Gastrocnemius medialis (tissue), 4 donors: Measurements from ENCODE around the gene ASTN2. TPM values are rescaled to one million over a fixed set of nuclear protein-coding genes. Genes with fewer than 3 reads are reported as not detected.

Experiments used
- ATAC-seq, 2 donors: fragments of 150-250 bp; one replicate each; pipeline ENCODE4 v1.9.1; 2016
- DNase-seq, 2 donors: peaks; one replicate each; pipeline ENCODE4 v3.0.0-alpha.2; 2019
- H3K27ac ChIP-seq, 4 donors: fragments of 200-600 bp; sonication (generic); 1 replicate in 1 of 4; 2 replicates in 3 of 4; pipeline ENCODE4 v1.5.1; 2016 to 2018; ENCODE audit warnings: mild to moderate bottlenecking in 2 of 4, moderate library complexity in 1 of 4
- H3K27me3 ChIP-seq, 3 donors: fragments of 200-600 bp; sonication (generic) in 2 of 3; 1 replicate in 1 of 3; 2 replicates in 2 of 3; pipeline versions ENCODE4 v1.5.1 to v1.6.0; 2016 to 2019; ENCODE audit warnings: mild to moderate bottlenecking in 1 of 3, moderate library complexity in 1 of 3
- H3K36me3 ChIP-seq, 2 donors: fragments of 200-600 bp; sonication (generic) in 1 of 2; one replicate each; pipeline ENCODE4 v1.5.1; 2017 to 2018
- H3K4me1 ChIP-seq, 2 donors: fragments of 200-600 bp; sonication (generic) in 1 of 2; one replicate each; pipeline ENCODE4 v1.5.1; 2016 to 2017; ENCODE audit warnings: mild to moderate bottlenecking in 2 of 2
- H3K4me3 ChIP-seq, 4 donors: fragments of 200-600 bp; sonication (generic) in 3 of 4; 1 replicate in 1 of 4; 2 replicates in 3 of 4; pipeline ENCODE4 v1.5.1; 2016 to 2019; ENCODE audit warnings: mild to moderate bottlenecking in 2 of 4
- H3K9me3 ChIP-seq, 3 donors: fragments of 200-600 bp; sonication (generic) in 2 of 3; 1 replicate in 1 of 3; 2 replicates in 2 of 3; pipeline ENCODE4 v1.5.1; 2016 to 2019
- POLR2A ChIP-seq, 2 donors: fragments of 450-650 bp; IDR thresholded peaks; one replicate each; pipeline ENCODE4 v1.6.1; 2017; ENCODE audit warnings: antibody characterized with exemption in 2 of 2, mild to moderate bottlenecking in 2 of 2, moderate library complexity in 2 of 2
- in situ Hi-C, 4 donors: fragments of 200-750 bp; cut with MboI; loops; one replicate each; pipeline versions ENCODE4 v1.15.0 to v1.8.0; 2017; ENCODE audit warnings: low sequenced_read_pairs in 4 of 4
- intact Hi-C: fragments of 100-400 bp; cut with DNase I; formaldehyde crosslinking; loops from one replicate; pipeline ENCODE4 v1.15.1; 2023; ENCODE audit warnings: low total_unique reads
- total RNA-seq, 4 donors: library from RNA; depleted of rRNA; stranded (reverse); fragments of >200 nt; gene quantifications; one replicate each; pipeline versions ENCODE4 v1.1.0 to v1.2.3, GENCODE V29; 2016
- TF ChIP-seq, protein P1 (sequence below), 5 experiments: fragments of 450-650 bp in 3 of 5; fragments of 200-600 bp in 2 of 5; sonication (generic) in 2 of 5; IDR thresholded peaks in 4 of 5; conservative IDR thresholded peaks in 1 of 5; 1 replicate in 4 of 5; 2 replicates in 1 of 5; pipeline ENCODE4 v1.5.1; 2016 to 2019; ENCODE audit warnings: antibody characterized with exemption in 5 of 5, mild to moderate bottlenecking in 3 of 5, moderate library complexity in 3 of 5

ASTN2 gene
- total RNA-seq, 4 donors from 2014 or later = 2.5 to 4.6 (median 3.7) TPM

DNA sequence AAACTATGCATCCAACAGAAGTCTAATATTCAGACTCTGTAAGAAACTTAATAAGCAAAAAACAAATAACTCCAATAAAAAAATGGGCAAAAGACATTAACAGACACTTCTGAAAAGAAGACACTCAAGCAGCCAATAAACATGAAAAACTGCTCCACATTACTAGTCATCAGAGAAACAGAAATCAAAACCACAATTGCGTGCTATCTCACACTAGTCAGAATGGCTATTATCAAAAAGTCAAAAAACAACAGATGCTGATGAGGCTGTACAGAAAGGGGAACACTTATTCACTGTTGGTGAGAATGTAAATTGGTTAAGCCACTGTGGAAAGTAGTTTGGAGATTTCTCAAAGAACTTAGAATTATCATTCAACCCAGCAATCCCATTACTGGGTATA is 829.0 kb downstream of the ASTN2 start:
- intact Hi-C loops = no loop called here
- H3K27ac ChIP-seq = no peak overlapping the region
- peaks cover 5 to 11% of the 10 kb centered on the region in 2 donors for H3K4me1 ChIP-seq
- H3K9me3 ChIP-seq = no peaks in the 10 kb centered on the region
- DNase-seq (no peak), ATAC-seq (no peak)
- no peaks in the 10 kb centered on the region for H3K36me3 ChIP-seq
- H3K4me3 ChIP-seq = no peak overlapping the region
- TF ChIP-seq POLR2A (IDR thresholded peaks at IDR 0.05) = no peak
- TF ChIP-seq, protein P1, sequence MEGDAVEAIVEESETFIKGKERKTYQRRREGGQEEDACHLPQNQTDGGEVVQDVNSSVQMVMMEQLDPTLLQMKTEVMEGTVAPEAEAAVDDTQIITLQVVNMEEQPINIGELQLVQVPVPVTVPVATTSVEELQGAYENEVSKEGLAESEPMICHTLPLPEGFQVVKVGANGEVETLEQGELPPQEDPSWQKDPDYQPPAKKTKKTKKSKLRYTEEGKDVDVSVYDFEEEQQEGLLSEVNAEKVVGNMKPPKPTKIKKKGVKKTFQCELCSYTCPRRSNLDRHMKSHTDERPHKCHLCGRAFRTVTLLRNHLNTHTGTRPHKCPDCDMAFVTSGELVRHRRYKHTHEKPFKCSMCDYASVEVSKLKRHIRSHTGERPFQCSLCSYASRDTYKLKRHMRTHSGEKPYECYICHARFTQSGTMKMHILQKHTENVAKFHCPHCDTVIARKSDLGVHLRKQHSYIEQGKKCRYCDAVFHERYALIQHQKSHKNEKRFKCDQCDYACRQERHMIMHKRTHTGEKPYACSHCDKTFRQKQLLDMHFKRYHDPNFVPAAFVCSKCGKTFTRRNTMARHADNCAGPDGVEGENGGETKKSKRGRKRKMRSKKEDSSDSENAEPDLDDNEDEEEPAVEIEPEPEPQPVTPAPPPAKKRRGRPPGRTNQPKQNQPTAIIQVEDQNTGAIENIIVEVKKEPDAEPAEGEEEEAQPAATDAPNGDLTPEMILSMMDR (IDR thresholded peaks at IDR 0.05 in 4 of 5, conservative IDR thresholded peaks at IDR 0.05 in 1 of 5) = no peak
- H3K27me3 ChIP-seq = no peaks in the 10 kb centered on the region
- in situ Hi-C loops = loop anchor here in 1 of 4 donors (25.0 kb wide), 1 partner anchor 424 kb away; the partner anchor contains the start of gene PAPPA

DNA sequence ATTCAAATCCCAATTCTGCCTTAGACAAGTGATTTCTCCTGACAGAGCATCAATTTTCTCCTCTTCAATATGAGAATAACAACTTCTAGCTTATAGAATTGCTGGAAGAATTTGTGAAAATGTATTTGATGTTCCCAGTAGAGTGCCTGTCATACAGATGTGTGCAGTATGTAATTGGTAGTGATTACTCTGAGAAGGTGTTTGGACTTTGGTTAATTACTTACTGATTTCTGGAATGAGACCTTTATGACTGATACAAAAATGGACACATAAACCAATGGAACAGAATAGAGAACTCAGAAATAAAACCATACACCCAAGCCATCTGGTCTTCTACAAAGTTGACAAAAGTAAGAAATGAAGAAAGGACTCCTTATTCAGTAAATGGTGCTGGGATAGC is 829.7 kb downstream of the ASTN2 start:
- DNase-seq = no peak
- no peaks in the 10 kb centered on the region for H3K9me3 ChIP-seq
- H3K4me3 ChIP-seq = no peak overlapping the region
- peaks cover 8 to 11% of the 10 kb centered on the region in 2 donors for H3K4me1 ChIP-seq
- ATAC-seq = no peak
- no peak overlapping the region for H3K27ac ChIP-seq
- in situ Hi-C loops = loop anchor here in 1 of 4 donors (25.0 kb wide), 1 partner anchor 423 kb away; the partner anchor contains the start of gene PAPPA
- no peaks in the 10 kb centered on the region for H3K36me3 ChIP-seq
- intact Hi-C loops = no loop called here
- no peak for TF ChIP-seq POLR2A (IDR thresholded peaks at IDR 0.05)
- TF ChIP-seq, protein P1 (IDR thresholded peaks at IDR 0.05 in 4 of 5, conservative IDR thresholded peaks at IDR 0.05 in 1 of 5) = no peak
- H3K27me3 ChIP-seq = no peaks in the 10 kb centered on the region

DNA sequence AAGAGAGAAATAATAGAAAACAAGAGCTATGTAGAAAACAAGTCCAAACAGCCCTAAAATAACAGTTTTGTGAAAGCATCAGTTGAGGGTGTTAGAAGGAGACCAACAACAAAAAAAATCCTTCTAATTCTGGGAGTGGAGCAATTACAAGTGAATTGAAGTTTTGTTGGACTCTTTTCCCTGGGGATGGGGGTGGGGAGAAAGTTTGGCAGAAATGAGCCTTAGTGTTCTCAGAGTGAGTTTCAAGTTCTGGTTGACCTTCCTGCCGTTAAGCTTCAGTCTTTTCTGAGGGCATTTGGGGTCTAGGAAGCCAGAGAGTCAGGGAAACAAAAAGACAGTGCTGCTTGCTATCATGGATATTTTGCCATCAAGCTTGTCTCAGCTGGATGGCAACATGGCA is 834.0 kb downstream of the ASTN2 start:
- TF ChIP-seq, protein P1 (IDR thresholded peaks at IDR 0.05 in 4 of 5, conservative IDR thresholded peaks at IDR 0.05 in 1 of 5) = no peak
- TF ChIP-seq POLR2A (IDR thresholded peaks at IDR 0.05) = no peak
- H3K36me3 ChIP-seq = no peaks in the 10 kb centered on the region
- H3K4me3 ChIP-seq = no peak overlapping the region
- no peak overlapping the region for H3K27ac ChIP-seq
- in situ Hi-C loops (loop anchor here in 1 of 4 donors (25.0 kb wide), 1 partner anchor 419 kb away; the partner anchor contains the start of gene PAPPA), intact Hi-C loops (no loop called here)
- DNase-seq (peak in 1 of 2 donors; percentile 25), ATAC-seq (peak in 1 of 2 donors; percentile 33)
- H3K4me1 ChIP-seq = peaks cover 0 to 8% of the 10 kb centered on the region in 2 donors
- H3K27me3 ChIP-seq = no peaks in the 10 kb centered on the region
- H3K9me3 ChIP-seq = no peaks in the 10 kb centered on the region

DNA sequence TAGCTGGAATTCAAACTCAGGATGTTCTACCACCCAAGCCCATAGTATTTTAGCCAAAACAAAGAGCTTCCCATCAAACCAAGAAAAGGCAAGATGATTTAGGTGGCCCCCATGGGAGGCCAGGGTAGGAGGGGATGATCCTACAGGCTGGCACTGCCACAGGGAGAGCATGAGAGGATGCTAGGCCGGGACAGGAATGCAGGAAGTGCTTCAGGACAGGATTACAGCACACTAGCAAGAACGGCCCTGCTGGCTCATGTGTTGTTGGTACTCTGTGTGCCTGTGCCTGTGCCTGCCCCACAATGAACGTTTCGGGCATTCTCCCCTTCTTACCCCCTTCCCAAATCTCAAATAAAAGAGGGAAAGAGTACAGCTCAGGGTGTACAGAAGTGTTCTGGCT is 838.5 kb downstream of the ASTN2 start:
- intact Hi-C loops (loop anchor here (10.0 kb wide), 1 partner anchor 212 kb away; no protein-coding TSS in a partner anchor), in situ Hi-C loops (loop anchor here (10.0 to 25.0 kb wide), 6 partner anchors 82 to 982 kb away; partner anchors contain the start of gene PAPPA (in 2 of the 4))
- DNase-seq (no peak), ATAC-seq (no peak)
- Histone ChIP-seq H3K36me3 (no peaks in the 10 kb centered on the region), H3K27me3 (no peaks in the 10 kb centered on the region), H3K4me1 (peaks cover 8 to 15% of the 10 kb centered on the region in 2 donors), H3K27ac (no peak overlapping the region), H3K4me3 (no peak overlapping the region), H3K9me3 (no peaks in the 10 kb centered on the region)
- no peak for TF ChIP-seq POLR2A (IDR thresholded peaks at IDR 0.05)
- TF ChIP-seq, protein P1 (IDR thresholded peaks at IDR 0.05 in 4 of 5, conservative IDR thresholded peaks at IDR 0.05 in 1 of 5) = no peak
